Kidney tubule cell (primary cell): Measurements from ENCODE around the gene TXN.

Experiments used
- DNase-seq: peaks from one replicate; pipeline ENCODE4 v3.0.0-alpha.2; 2018; ENCODE audit warnings: low spot score

The TXN gene

GRCh38 chr9:110256380-110257096 is at the start of gene TXN:
TXN (minus strand) TSS chr9:110256507; CDS start chr9:110256435, 72 bp downstream.
- DNase-seq = peak; percentile 92

- DNase-seq = no peak
These were observed 46.8 kb upstream of the TXN start for GRCh38 chr9:110303133-110303532.

GRCh38 chr9:110298043-110298605 is 41.8 kb upstream of the TXN start:
- DNase-seq = no peak

- no peak for DNase-seq
These were observed 36.9 kb upstream of the TXN start for GRCh38 chr9:110293248-110293647.

- DNase-seq = no peak
These were observed 35.7 kb upstream of the TXN start for GRCh38 chr9:110291921-110292557.

- DNase-seq = no peak
These were observed 33.7 kb upstream of the TXN start for GRCh38 chr9:110290001-110290400.

- DNase-seq = no peak
These were observed 32.2 kb upstream of the TXN start for GRCh38 chr9:110288503-110288902.

GRCh38 chr9:110287289-110287680 is 31.0 kb upstream of the TXN start:
- DNase-seq = no peak

- DNase-seq = peak; percentile 77
These were observed 28.0 kb upstream of the TXN start for GRCh38 chr9:110284211-110284844.

GRCh38 chr9:110283751-110284150 is 27.4 kb upstream of the TXN start:
- peak; percentile 57 for DNase-seq

- no peak for DNase-seq
These were observed 26.4 kb upstream of the TXN start for GRCh38 chr9:110282739-110283081.

GRCh38 chr9:110282018-110282738 is 25.9 kb upstream of the TXN start:
- DNase-seq = peak; percentile 26

- peak; percentile 57 for DNase-seq
These were observed 21.9 kb upstream of the TXN start for GRCh38 chr9:110278080-110278707.

- DNase-seq = no peak
These were observed 20.5 kb upstream of the TXN start for GRCh38 chr9:110276781-110277180.

- no peak for DNase-seq
These were observed 14.1 kb upstream of the TXN start for GRCh38 chr9:110270211-110270995.

- no peak for DNase-seq
These were observed 10.5 kb upstream of the TXN start for GRCh38 chr9:110266795-110267194.

- no peak for DNase-seq
These were observed 5.3 kb upstream of the TXN start for GRCh38 chr9:110261632-110262031.

- DNase-seq = no peak
These were observed 4.6 kb upstream of the TXN start for GRCh38 chr9:110260911-110261310.

- no peak for DNase-seq
These were observed 3.3 kb upstream of the TXN start for GRCh38 chr9:110259566-110259965.

- DNase-seq = no peak
These were observed 2.4 kb upstream of the TXN start for GRCh38 chr9:110258690-110259091.

GRCh38 chr9:110257956-110258355 is 1.6 kb upstream of the TXN start:
- peak; percentile 20 for DNase-seq
